Activated CD4-positive, alpha-beta T cell treated with anti-CD3 and anti-CD28 coated beads, Interleukin-2, amount 50 U/mL, for 48 hours (primary cell): ENCODE measurements around the gene DALRD3.

Source experiments
- DNase-seq, 2 experiments: peaks; one replicate each; pipeline ENCODE4 v3.0.0-alpha.2; 2020

The DALRD3 gene

GRCh38 chr3:48974076-48974864 lies 44.1 kb downstream of the DALRD3 start:
- DNase-seq, result no peak

GRCh38 chr3:48970586-48970985 lies 47.8 kb downstream of the DALRD3 start:
- no peak for DNase-seq

- DNase-seq, result peak; percentile 62 to 68
Observed at GRCh38 chr3:48966876-48967361, 51.5 kb downstream of the DALRD3 start.

GRCh38 chr3:48966367-48966766 lies 52.0 kb downstream of the DALRD3 start:
- no peak for DNase-seq
